ENCODE measurements around the gene CD274. TPM values are rescaled to one million over a fixed set of nuclear protein-coding genes. Genes with fewer than 3 reads are reported as not detected.
"Not testable (repeated sequence)": the region's sequence is repeated elsewhere in the genome, so short reads cannot be mapped to it uniquely, and the experiment has no call there.

CD274 gene
- total and polyA plus RNA-seq, 11 donors, result 3.5 to 54.4 (median 15.7) TPM

GRCh38 chr9:5428794-5429528, 21.4 kb upstream of the CD274 start:
- 91 to 97% (median 94%) methylated on average over 2 of the region's 2 CpGs for WGBS, 4 donors

GRCh38 chr9:5429873-5430564, 20.3 kb upstream of the CD274 start:
- Histone ChIP-seq H3K27ac (no peak overlapping the region), H3K9me3 (no peaks in the 10 kb centered on the region), H3K27me3 (no peaks in the 10 kb centered on the region), H3K4me1 (no peaks in the 10 kb centered on the region), H3K36me3 (peaks cover 0 to 36% (median 14%) of the 10 kb centered on the region in 9 donors), H3K4me3 (no peak overlapping the region)
- WGBS, 4 donors, result 95 to 97% (median 95%) methylated on average over 10 of the region's 10 CpGs
- DNase-seq (no peak), ATAC-seq (no peak)
- intact Hi-C loops (cut with DNase I), result loop anchor here in 6 of 10 donors (5.0 to 10.0 kb wide), 5 partner anchors 238 to 765 kb away; partner anchors contain the start of genes AK3 (in 1 of the 6), JAK2 (in 1 of the 6), PLPP6 (in 1 of the 6) and SPATA6L (in 1 of the 6)
- TF ChIP-seq CTCF (IDR thresholded peaks at IDR 0.05) (no peak), POLR2A (IDR thresholded peaks at IDR 0.05) (no peak)

More at GRCh38 chr9:5428794-5429528, 21.4 kb upstream of the CD274 start:
- H3K27me3 ChIP-seq, result no peaks in the 10 kb centered on the region
- H3K4me1 ChIP-seq, result no peaks in the 10 kb centered on the region
- no peak overlapping the region for H3K27ac ChIP-seq
- H3K4me3 ChIP-seq, result no peak overlapping the region
- intact Hi-C loops (cut with DNase I), result loop anchor here in 2 of 10 donors (5.0 to 10.0 kb wide), 2 partner anchors 237 to 664 kb away; no protein-coding TSS in a partner anchor
- DNase-seq (no peak), ATAC-seq (no peak)
- no peaks in the 10 kb centered on the region for H3K9me3 ChIP-seq
- TF ChIP-seq POLR2A (IDR thresholded peaks at IDR 0.05) (no peak), CTCF (IDR thresholded peaks at IDR 0.05) (peak in 1 of 12 donors; percentile 6)
- peaks cover 0 to 33% (median 14%) of the 10 kb centered on the region in 9 donors for H3K36me3 ChIP-seq

- no peak for ATAC-seq
- Histone ChIP-seq H3K27me3 (no peaks in the 10 kb centered on the region), H3K9me3 (no peaks in the 10 kb centered on the region), H3K27ac (no peak overlapping the region), H3K4me3 (no peak overlapping the region), H3K36me3 (peaks cover 0 to 44% (median 23%) of the 10 kb centered on the region in 9 donors), H3K4me1 (peaks cover 0 to 5% (median 0%) of the 10 kb centered on the region in 12 donors)
- WGBS, 4 donors, result 57 to 77% (median 74%) methylated on average over 2 to 3 of the region's 3 CpGs
- TF ChIP-seq POLR2A (IDR thresholded peaks at IDR 0.05) (no peak), CTCF (IDR thresholded peaks at IDR 0.05) (no peak)
- intact Hi-C loops (cut with DNase I), result loop anchor here in 4 of 10 donors (10.0 kb wide), 4 partner anchors 446 to 766 kb away; partner anchors contain the start of genes AK3 (in 1 of the 4), JAK2 (in 1 of the 4), PLPP6 (in 1 of the 4) and SPATA6L (in 1 of the 4)
- DNase-seq, result no peak
These were observed 19.4 kb upstream of the CD274 start for GRCh38 chr9:5430912-5431311.

- not testable (repeated sequence) for H3K4me3 ChIP-seq
- WGBS, 4 donors, result 97 to 98% (median 98%) methylated on average over 21 to 24 of the region's 24 CpGs
These were observed 17.5 kb upstream of the CD274 start for GRCh38 chr9:5432890-5433289.

GRCh38 chr9:5433328-5433727, 17.0 kb upstream of the CD274 start:
- H3K27me3 ChIP-seq, H3K9me3 ChIP-seq, H3K4me3 ChIP-seq, ATAC-seq, DNase-seq, H3K27ac ChIP-seq: not testable (repeated sequence)
- H3K36me3 ChIP-seq, result peaks cover 0 to 41% (median 25%) of the 10 kb centered on the region in 9 donors
- 90 to 97% (median 91%) methylated on average over 16 to 26 of the region's 26 CpGs for WGBS, 4 donors
- intact Hi-C loops (cut with DNase I), result loop anchor here in 4 of 10 donors (10.0 kb wide), 4 partner anchors 449 to 769 kb away; partner anchors contain the start of genes AK3 (in 1 of the 4), JAK2 (in 1 of the 4), PLPP6 (in 1 of the 4) and SPATA6L (in 1 of the 4)
- H3K4me1 ChIP-seq, result peaks cover 0 to 21% (median 12%) of the 10 kb centered on the region in 12 donors

More at GRCh38 chr9:5432890-5433289, 17.5 kb upstream of the CD274 start:
- Histone ChIP-seq H3K4me1 (peaks cover 0 to 17% (median 10%) of the 10 kb centered on the region in 12 donors), H3K36me3 (peaks cover 0 to 41% (median 25%) of the 10 kb centered on the region in 9 donors)
- H3K9me3 ChIP-seq, DNase-seq, ATAC-seq, H3K27ac ChIP-seq, H3K27me3 ChIP-seq: not testable (repeated sequence)
- intact Hi-C loops (cut with DNase I), result loop anchor here in 4 of 10 donors (10.0 kb wide), 4 partner anchors 448 to 768 kb away; partner anchors contain the start of genes AK3 (in 1 of the 4), JAK2 (in 1 of the 4), PLPP6 (in 1 of the 4) and SPATA6L (in 1 of the 4)

- not testable (repeated sequence) for H3K27ac ChIP-seq, H3K9me3 ChIP-seq, ATAC-seq, H3K27me3 ChIP-seq, H3K4me3 ChIP-seq, DNase-seq
- intact Hi-C loops (cut with DNase I), result loop anchor here in 4 of 10 donors (10.0 kb wide), 4 partner anchors 449 to 769 kb away; partner anchors contain the start of genes AK3 (in 1 of the 4), JAK2 (in 1 of the 4), PLPP6 (in 1 of the 4) and SPATA6L (in 1 of the 4)
- WGBS, 4 donors, result 90 to 98% (median 96%) methylated on average over 25 to 65 of the region's 65 CpGs
- peaks cover 0 to 39% (median 25%) of the 10 kb centered on the region in 9 donors for H3K36me3 ChIP-seq
- peaks cover 0 to 24% (median 18%) of the 10 kb centered on the region in 12 donors for H3K4me1 ChIP-seq
These were observed 16.2 kb upstream of the CD274 start for GRCh38 chr9:5433841-5434810.

Measured in heart left ventricle (tissue), 16 donors.